Skeletal muscle tissue (tissue), 4 donors: Measurements from ENCODE around the gene UBE2F. TPM values are rescaled to one million over a fixed set of nuclear protein-coding genes. Genes with fewer than 3 reads are reported as not detected.

Experiments
- H3K27ac ChIP-seq: one replicate; pipeline ENCODE4 v1.7.0; 2013; ENCODE audit warnings: mild to moderate bottlenecking, low read depth, low read length, inconsistent platforms
- H3K27me3 ChIP-seq, 3 donors: one replicate each; pipeline ENCODE4 v1.7.0; 2013; ENCODE audit warnings: low read length in 3 of 3; ENCODE audit not compliant: control insufficient read depth in 3 of 3, insufficient read depth in 3 of 3
- H3K36me3 ChIP-seq, 3 donors: one replicate each; pipeline ENCODE4 v1.7.0; 2013; ENCODE audit warnings: low read length in 3 of 3; ENCODE audit not compliant: control insufficient read depth in 3 of 3, insufficient read depth in 3 of 3
- H3K4me1 ChIP-seq, 3 donors: one replicate each; pipeline ENCODE4 v1.7.0; 2013; ENCODE audit warnings: low read length in 3 of 3, mild to moderate bottlenecking in 3 of 3; ENCODE audit not compliant: control insufficient read depth in 3 of 3, insufficient read depth in 3 of 3
- H3K4me3 ChIP-seq, 3 donors: one replicate each; pipeline ENCODE4 v1.7.0; 2013; ENCODE audit warnings: low read length in 3 of 3
- H3K9ac ChIP-seq, 3 donors: one replicate each; pipeline ENCODE4 v1.7.0; 2013; ENCODE audit warnings: low read length in 3 of 3, mild to moderate bottlenecking in 3 of 3, moderate library complexity in 2 of 3, low read depth in 1 of 3
- H3K9me3 ChIP-seq, 3 donors: one replicate each; pipeline ENCODE4 v1.7.0; 2013; ENCODE audit warnings: low read length in 3 of 3; ENCODE audit not compliant: control insufficient read depth in 3 of 3
- total RNA-seq: library from RNA; depleted of rRNA; stranded (reverse); fragments of >200 nt; gene quantifications from one replicate; pipeline ENCODE4 v1.2.3, GENCODE V29; 2014
- donor health status: Osteomylitis.

The UBE2F gene
- total RNA-seq, 1 donor from 2014 or later = 33.4 TPM

- H3K9ac ChIP-seq = no peak overlapping the region
- H3K36me3 ChIP-seq = peaks cover 7 to 17% (median 10%) of the 10 kb centered on the region in 3 donors
- H3K9me3 ChIP-seq = no peaks in the 10 kb centered on the region
- H3K27ac ChIP-seq = no peak overlapping the region
- H3K4me1 ChIP-seq = peaks cover 0 to 8% (median 4%) of the 10 kb centered on the region in 3 donors
- H3K27me3 ChIP-seq = no peaks in the 10 kb centered on the region
- no peak overlapping the region for H3K4me3 ChIP-seq
Observed at GRCh38 chr2:238023608-238024007, 56.8 kb downstream of the UBE2F start.

DNA sequence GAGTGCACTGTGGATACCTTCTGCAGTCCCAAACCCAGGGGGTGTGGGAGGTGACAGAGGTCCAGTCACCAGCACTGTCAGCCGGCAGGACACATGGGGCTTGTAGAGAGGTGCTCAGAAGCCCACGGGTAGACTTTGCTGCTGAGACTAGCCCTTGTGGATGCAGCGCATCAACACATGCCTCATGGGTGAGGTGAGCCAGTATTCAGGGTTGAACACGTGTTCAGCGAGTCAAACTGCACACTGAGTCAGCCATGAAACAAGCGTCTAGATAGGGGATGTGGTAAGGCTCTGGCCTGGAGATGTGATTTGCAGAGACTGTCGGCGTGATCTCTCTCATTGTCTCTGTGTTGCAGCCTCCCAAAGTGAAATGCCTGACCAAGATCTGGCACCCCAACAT, 58.2 kb downstream of the UBE2F start:
- no peaks in the 10 kb centered on the region for H3K9me3 ChIP-seq
- H3K4me1 ChIP-seq = peaks cover 0 to 8% (median 4%) of the 10 kb centered on the region in 3 donors
- no peak overlapping the region for H3K9ac ChIP-seq
- H3K36me3 ChIP-seq = peaks cover 6 to 17% (median 9%) of the 10 kb centered on the region in 3 donors
- H3K27me3 ChIP-seq = no peaks in the 10 kb centered on the region
- no peak overlapping the region for H3K27ac ChIP-seq
- H3K4me3 ChIP-seq = no peak overlapping the region

DNA sequence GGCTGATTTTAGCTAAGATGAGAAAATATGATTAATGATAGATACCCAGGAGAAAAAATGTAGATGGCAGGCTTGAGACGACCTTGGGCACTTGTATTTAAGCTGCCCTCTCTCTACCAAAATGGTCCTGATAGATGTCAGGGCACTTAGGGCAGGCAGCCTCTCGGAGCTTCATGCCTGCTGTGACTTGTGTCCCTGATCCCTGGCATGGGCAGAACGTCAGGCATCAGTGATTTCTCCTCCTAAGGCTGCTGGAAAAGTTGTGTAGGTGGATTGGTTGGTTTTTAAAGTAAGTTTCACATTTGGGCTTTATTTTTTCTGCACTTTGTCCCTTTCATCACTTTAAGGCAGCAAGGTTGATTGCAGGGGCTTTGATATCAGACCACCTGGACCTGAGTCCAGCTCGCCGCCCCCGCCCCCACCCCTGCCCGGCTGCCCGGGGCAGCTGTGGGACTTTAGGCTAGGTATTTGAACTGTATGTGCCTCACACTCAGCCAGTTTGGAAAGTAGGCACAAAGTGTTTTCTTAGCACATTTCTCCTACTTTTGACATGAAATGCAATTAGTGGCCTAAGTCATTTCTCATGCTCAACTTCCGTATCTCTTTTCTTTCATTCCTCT, 59.0 kb downstream of the UBE2F start:
- no peaks in the 10 kb centered on the region for H3K9me3 ChIP-seq
- no peak overlapping the region for H3K9ac ChIP-seq
- H3K36me3 ChIP-seq = peaks cover 13 to 24% (median 14%) of the 10 kb centered on the region in 3 donors
- no peak overlapping the region for H3K27ac ChIP-seq
- H3K4me3 ChIP-seq = no peak overlapping the region
- H3K27me3 ChIP-seq = no peaks in the 10 kb centered on the region
- H3K4me1 ChIP-seq = peaks cover 0 to 5% (median 4%) of the 10 kb centered on the region in 3 donors

DNA sequence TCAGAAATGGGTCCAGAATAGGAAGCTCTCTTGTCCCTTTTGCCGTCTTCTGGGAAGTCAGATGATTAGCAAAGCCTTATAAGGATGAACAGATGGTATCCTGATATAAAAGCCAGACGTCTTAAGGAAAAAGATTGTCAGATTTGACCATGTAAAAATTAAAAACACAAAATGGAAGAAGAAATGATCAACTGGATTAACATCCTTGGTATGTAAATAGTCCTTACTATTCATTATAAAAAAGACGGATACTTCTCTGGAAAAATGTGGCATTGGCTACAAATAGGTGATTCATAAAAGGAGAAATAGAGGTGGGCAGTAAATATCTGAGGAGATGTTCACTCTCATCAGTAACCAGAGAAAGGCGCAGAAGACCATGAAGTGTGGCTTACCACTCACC, 60.2 kb downstream of the UBE2F start:
- Histone ChIP-seq H3K4me3 (no peak overlapping the region), H3K36me3 (peaks cover 13 to 31% (median 19%) of the 10 kb centered on the region in 3 donors), H3K27ac (no peak overlapping the region), H3K27me3 (no peaks in the 10 kb centered on the region), H3K9me3 (no peaks in the 10 kb centered on the region), H3K4me1 (no peaks in the 10 kb centered on the region), H3K9ac (no peak overlapping the region)

DNA sequence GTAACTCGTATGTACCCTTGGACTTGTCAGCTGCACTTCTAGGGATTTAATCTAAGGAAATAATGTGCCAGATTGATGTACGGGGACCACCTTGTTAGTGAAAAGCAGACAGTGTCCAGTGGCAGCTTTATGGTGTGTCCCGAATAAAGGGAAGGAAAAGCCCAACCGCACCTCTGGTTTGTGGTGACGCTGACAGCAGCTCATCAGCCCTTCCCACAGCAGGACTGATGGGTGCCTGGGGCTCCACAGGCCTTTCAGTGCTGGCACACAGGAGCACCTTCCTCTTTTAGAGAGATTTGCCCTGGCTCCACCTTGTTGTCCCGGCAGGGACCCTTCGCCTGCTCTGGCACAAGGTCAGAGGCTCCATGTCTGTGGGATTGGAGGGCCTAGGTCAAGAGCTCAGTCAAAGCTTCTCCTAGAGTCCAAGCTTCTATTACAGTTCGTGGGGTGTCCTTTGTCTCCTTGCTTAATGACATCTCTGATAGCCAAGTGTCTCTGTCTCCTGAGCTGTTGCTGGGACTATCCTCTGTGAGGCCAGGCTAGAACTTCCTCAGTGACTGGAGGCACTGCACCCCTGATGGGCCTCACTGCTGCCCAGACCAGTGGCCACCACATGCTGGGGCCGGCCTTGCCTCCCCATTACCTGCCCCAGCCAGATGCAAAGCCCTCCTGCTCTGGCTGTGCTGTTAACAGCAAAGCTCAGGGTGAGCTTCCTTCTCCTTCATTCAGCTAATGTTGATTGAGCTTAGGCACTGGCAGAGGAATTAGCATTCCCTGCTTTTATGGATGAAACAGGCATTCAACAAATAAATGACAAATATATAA, 61.0 kb downstream of the UBE2F start:
- Histone ChIP-seq H3K27ac (no peak overlapping the region), H3K9ac (no peak overlapping the region), H3K27me3 (no peaks in the 10 kb centered on the region), H3K4me3 (no peak overlapping the region), H3K4me1 (no peaks in the 10 kb centered on the region), H3K36me3 (peaks cover 14 to 31% (median 19%) of the 10 kb centered on the region in 3 donors), H3K9me3 (no peaks in the 10 kb centered on the region)

- no peak overlapping the region for H3K4me3 ChIP-seq
- no peak overlapping the region for H3K9ac ChIP-seq
- no peaks in the 10 kb centered on the region for H3K27me3 ChIP-seq
- H3K36me3 ChIP-seq = peaks cover 21 to 34% (median 23%) of the 10 kb centered on the region in 3 donors
- H3K27ac ChIP-seq = no peak overlapping the region
- no peaks in the 10 kb centered on the region for H3K9me3 ChIP-seq
- no peaks in the 10 kb centered on the region for H3K4me1 ChIP-seq
Observed at GRCh38 chr2:238029853-238030252, 63.0 kb downstream of the UBE2F start.

GRCh38 chr2:238030422-238031155, 63.8 kb downstream of the UBE2F start:
- Histone ChIP-seq H3K4me1 (no peaks in the 10 kb centered on the region), H3K9me3 (no peaks in the 10 kb centered on the region), H3K4me3 (no peak overlapping the region), H3K27ac (no peak overlapping the region), H3K9ac (no peak overlapping the region), H3K27me3 (no peaks in the 10 kb centered on the region), H3K36me3 (peaks cover 19 to 29% (median 21%) of the 10 kb centered on the region in 3 donors)

DNA sequence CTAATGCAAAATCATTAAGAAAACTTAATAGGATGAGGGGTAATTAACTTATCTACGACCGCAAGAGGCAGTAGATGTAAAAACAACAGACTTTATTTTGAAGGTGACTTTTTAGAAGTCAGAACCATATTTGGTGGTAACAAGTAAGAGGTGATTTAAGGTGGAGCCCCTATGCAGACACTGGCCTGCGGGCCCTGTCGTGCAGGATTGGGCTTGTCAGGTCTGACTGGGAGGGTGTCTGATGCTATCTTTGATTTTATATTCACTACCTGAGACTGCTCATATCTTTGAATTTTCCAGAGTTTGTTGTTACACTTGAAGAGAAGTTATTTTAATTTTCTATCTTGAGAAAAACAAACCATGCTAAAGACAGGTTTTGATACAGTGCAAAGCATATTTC, 64.9 kb downstream of the UBE2F start:
- Histone ChIP-seq H3K36me3 (peaks cover 25 to 34% (median 25%) of the 10 kb centered on the region in 3 donors), H3K9me3 (no peaks in the 10 kb centered on the region), H3K4me1 (no peaks in the 10 kb centered on the region), H3K4me3 (no peak overlapping the region), H3K9ac (no peak overlapping the region), H3K27ac (no peak overlapping the region), H3K27me3 (no peaks in the 10 kb centered on the region)

GRCh38 chr2:238032755-238033337, 66.0 kb downstream of the UBE2F start:
- Histone ChIP-seq H3K9ac (no peak overlapping the region), H3K4me1 (no peaks in the 10 kb centered on the region), H3K4me3 (no peak overlapping the region), H3K36me3 (peaks cover 32 to 33% (median 33%) of the 10 kb centered on the region in 3 donors), H3K9me3 (no peaks in the 10 kb centered on the region), H3K27me3 (no peaks in the 10 kb centered on the region), H3K27ac (no peak overlapping the region)
